GM12878 (cell line): ENCODE data around the gene MRGPRF. TPM values are rescaled to one million over a fixed set of nuclear protein-coding genes. Genes with fewer than 3 reads are reported as not detected.
"Not testable (repeated sequence)": the region's sequence is repeated elsewhere in the genome, so short reads cannot be mapped to it uniquely, and the experiment has no call there.

ENCODE experiments used
- ATAC-seq: fragments of 200-7000 bp; cut with Tn5 transposase; 3 replicates; pipeline ENCODE4 v1.9.1; 2020; ENCODE audit warnings: mild to moderate bottlenecking, moderate library complexity
- BruUV-seq: library from RNA; stranded (reverse); fragments of 400-500 nt; replicated peaks from 2 replicates; lab custom pipeline; 2021; lab: Mats Ljungman, UMichigan
- CTCF ChIA-PET: fragments of 300-600 bp; sonication (Branson Sonifier 250); formaldehyde crosslinking; extraction: SDS; loops from one replicate; lab custom pipeline; 2021; ENCODE audit warnings: inconsistent platforms; lab: Yijun Ruan, JAX
- POLR2A ChIA-PET: fragments of 350-600 bp; formaldehyde crosslinking; extraction: SDS; loops from one replicate; lab custom pipeline; 2021; ENCODE audit warnings: inconsistent platforms; lab: Charles Lee
- RAD21 ChIA-PET: fragments of 300-600 bp; sonication (Branson Sonifier 250); formaldehyde crosslinking; loops from one replicate; lab custom pipeline; 2023; ENCODE audit warnings: antibody characterized with exemption; ENCODE audit not compliant: unreplicated experiment; lab: Charles Lee
- SMC1A ChIA-PET: fragments of 300-600 bp; sonication (Branson Sonifier 250); formaldehyde crosslinking; loops from one replicate; lab custom pipeline; 2023; ENCODE audit not compliant: unreplicated experiment, uncharacterized antibody; lab: Charles Lee
- DNase-seq: peaks from one replicate; pipeline ENCODE4 v3.0.0-alpha.2; 2011; ENCODE audit warnings: low read depth, low spot score
- FAIRE-seq: peaks from 3 replicates; lab custom pipeline; 2011; peaks lifted over from hg19 to GRCh38; lab: Jason Lieb, UNC
- H2AFZ ChIP-seq: 2 replicates; pipeline ENCODE4 v1.6.0; 2011; ENCODE audit warnings: low read depth, low read length, control low read depth; ENCODE audit not compliant: control insufficient read depth
- H3K27ac ChIP-seq: 2 replicates; pipeline ENCODE4 v1.5.1; 2011; ENCODE audit warnings: control low read depth; ENCODE audit not compliant: control insufficient read depth, insufficient read depth
- H3K27me3 ChIP-seq, 2 experiments: replicated peaks in 1 of 2; 2 replicates each; pipeline versions ENCODE4 v1.6.0 to v1.6.1; 2011; ENCODE audit warnings: low read length in 1 of 2; ENCODE audit not compliant: control insufficient read depth in 2 of 2, insufficient read depth in 2 of 2
- H3K36me3 ChIP-seq, 2 experiments: 2 replicates each; pipeline ENCODE4 v1.5.1; 2011; ENCODE audit warnings: low read length in 1 of 2; ENCODE audit not compliant: control insufficient read depth in 2 of 2, insufficient read depth in 2 of 2
- H3K4me1 ChIP-seq: 2 replicates; pipeline ENCODE4 v1.6.1; 2011; ENCODE audit warnings: mild to moderate bottlenecking, low read length, moderate library complexity, mixed read lengths; ENCODE audit not compliant: control insufficient read depth, insufficient read depth
- H3K4me2 ChIP-seq: 2 replicates; pipeline ENCODE4 v1.6.0; 2011; ENCODE audit warnings: control low read depth; ENCODE audit not compliant: control insufficient read depth, insufficient read depth
- H3K4me3 ChIP-seq: fragments of 200-600 bp; sonication (generic); 2 replicates; pipeline ENCODE4 v1.5.1; 2016
- H3K79me2 ChIP-seq: 2 replicates; pipeline ENCODE4 v1.6.0; 2011; ENCODE audit warnings: low read length; ENCODE audit not compliant: control insufficient read depth, insufficient read depth
- H3K9ac ChIP-seq: 2 replicates; pipeline ENCODE4 v1.8.0; 2011; ENCODE audit warnings: low read length, control low read depth, mixed read lengths; ENCODE audit not compliant: control insufficient read depth, insufficient read depth
- H3K9me3 ChIP-seq: replicated peaks from 3 replicates; pipeline ENCODE4 v1.5.1; 2011; ENCODE audit warnings: mild to moderate bottlenecking, low read length; ENCODE audit not compliant: control insufficient read depth, insufficient read depth
- H4K20me1 ChIP-seq: 2 replicates; pipeline ENCODE4 v1.6.0; 2011; ENCODE audit not compliant: control insufficient read depth, insufficient read depth
- CREM ChIP-seq: IDR thresholded peaks from 2 replicates; pipeline ENCODE4 v1.6.1; 2014; ENCODE audit warnings: antibody characterized with exemption, low read depth
- FOS ChIP-seq: IDR thresholded peaks from 3 replicates; pipeline ENCODE4 v1.6.1; 2011; ENCODE audit warnings: borderline replicate concordance; ENCODE audit not compliant: insufficient read length; ENCODE audit errors: extremely low read depth
- IRF3 ChIP-seq: fragments of 450-650 bp; IDR thresholded peaks from 2 replicates; pipeline ENCODE4 v1.6.1; 2014; ENCODE audit warnings: mild to moderate bottlenecking
- MTA3 ChIP-seq: IDR thresholded peaks from 2 replicates; pipeline ENCODE4 v1.6.1; 2012; ENCODE audit warnings: low read length, inconsistent platforms, borderline replicate concordance
- RELB ChIP-seq: fragments of 450-650 bp; IDR thresholded peaks from 2 replicates; pipeline ENCODE4 v1.6.1; 2017; ENCODE audit warnings: low read depth, mild to moderate bottlenecking, moderate library complexity
- SIN3A ChIP-seq: IDR thresholded peaks from 2 replicates; pipeline ENCODE4 v1.6.1; 2012; ENCODE audit warnings: low read depth, low read length, improper control_type of control experiment
- STAT1 ChIP-seq: fragments of 450-650 bp; conservative IDR thresholded peaks from 2 replicates; pipeline ENCODE4 v1.6.1; 2014; ENCODE audit warnings: antibody characterized with exemption, mild to moderate bottlenecking
- TBL1XR1 ChIP-seq: IDR thresholded peaks from 2 replicates; pipeline ENCODE4 v1.6.1; 2012; ENCODE audit warnings: low read depth, low read length, improper control_type of control experiment
- WGBS: methylation state at CpG from one replicate; pipeline ENCODE4 v1.1.6; 2016; ENCODE audit warnings: low lambda C conversion rate; ENCODE audit not compliant: insufficient replicate concordance, insufficient coverage; ENCODE audit errors: missing lambda C conversion rate; 5-methylcytosine and 5-hydroxymethylcytosine counted together
- in situ Hi-C: fragments of 300-500 bp; cut with MboI; formaldehyde crosslinking; loops from 9 replicates; pipeline ENCODE4 v1.14.3; 2018; ENCODE audit warnings: mixed read lengths
- intact Hi-C: fragments of 100-400 bp; cut with micrococcal nuclease; formaldehyde crosslinking; loops from one replicate; pipeline ENCODE4 v1.14.2; 2022; ENCODE audit not compliant: unreplicated experiment
- polyA plus RNA-seq, 11 experiments: library from polyadenylated mRNA; depleted of rRNA in 4 of 11; unstranded in 6 of 11; stranded (reverse) in 5 of 11; fragments of >200 nt; fragmentation: Nextera tagmentation in 4 of 11; fragmentation: Illumina TruSeq in 1 of 11; extraction: Ambion mirVana in 4 of 11; extraction: Trizol in 1 of 11; gene quantifications; 1 replicate in 1 of 11; 2 replicates in 10 of 11; pipeline versions ENCODE4 v1.2.1 to v1.2.3, GENCODE V29; 2011 to 2016; ENCODE audit warnings: inconsistent platforms in 2 of 11, missing spikeins in 2 of 11, low read depth in 1 of 11
- total RNA-seq, 4 experiments: library from RNA; depleted of rRNA in 3 of 4; stranded (reverse); fragments of >200 nt in 3 of 4; fragmentation: Illumina TruSeq in 1 of 4; extraction: Trizol in 1 of 4; gene quantifications; 2 replicates each; pipeline versions ENCODE4 v1.2.1 to v1.2.3, GENCODE V29; 2013 to 2021

The MRGPRF gene
- total and polyA plus RNA-seq, 10 of the 15 experiments (the other 5 are each of a cell fraction or from before 2014, with no cell fraction given), result not detected

- TF ChIP-seq RELB, result no peak
- TF ChIP-seq MTA3, result no peak
- no peak for TF ChIP-seq TBL1XR1
- TF ChIP-seq STAT1, result no peak
- TF ChIP-seq CREM, result no peak
- TF ChIP-seq IRF3, result no peak
- TF ChIP-seq SIN3A, result no peak
- no peak for TF ChIP-seq FOS
These were observed 12.7 kb downstream of the MRGPRF start (continued) for GRCh38 chr11:69000391-69000790.

GRCh38 chr11:68999748-69000355 lies 13.2 kb downstream of the MRGPRF start:
- H3K9ac ChIP-seq, H4K20me1 ChIP-seq, in situ Hi-C loops, H3K9me3 ChIP-seq, CTCF ChIA-PET, BruUV-seq, intact Hi-C loops, H3K36me3 ChIP-seq, H3K4me1 ChIP-seq, ATAC-seq, H3K27ac ChIP-seq, H2AFZ ChIP-seq, RAD21 ChIA-PET, H3K79me2 ChIP-seq, SMC1A ChIA-PET, H3K27me3 ChIP-seq, H3K4me2 ChIP-seq, H3K4me3 ChIP-seq, DNase-seq: not testable (repeated sequence)
- WGBS, result 38% methylated on average over 12 of the region's 12 CpGs
- POLR2A ChIA-PET, result interaction anchor here (0.6 kb wide), 1 partner anchor 380 kb away, joined by 3 read pairs; no protein-coding TSS in a partner anchor
- FAIRE-seq, result peak; percentile 72
